GM10266 (cell line): ENCODE results near the gene CLDND2.

Experiments
- DNase-seq: peaks from one replicate; pipeline ENCODE4 v3.0.0; 2012; ENCODE audit errors: extremely low spot score
- TF ChIP-seq, protein P1 (sequence below): IDR thresholded peaks from 2 replicates; pipeline ENCODE4 v1.5.1; 2012; ENCODE audit warnings: mild to moderate bottlenecking, low read depth; ENCODE audit not compliant: control insufficient read depth, insufficient read depth; ENCODE audit errors: missing control alignments

Gene CLDND2

DNA sequence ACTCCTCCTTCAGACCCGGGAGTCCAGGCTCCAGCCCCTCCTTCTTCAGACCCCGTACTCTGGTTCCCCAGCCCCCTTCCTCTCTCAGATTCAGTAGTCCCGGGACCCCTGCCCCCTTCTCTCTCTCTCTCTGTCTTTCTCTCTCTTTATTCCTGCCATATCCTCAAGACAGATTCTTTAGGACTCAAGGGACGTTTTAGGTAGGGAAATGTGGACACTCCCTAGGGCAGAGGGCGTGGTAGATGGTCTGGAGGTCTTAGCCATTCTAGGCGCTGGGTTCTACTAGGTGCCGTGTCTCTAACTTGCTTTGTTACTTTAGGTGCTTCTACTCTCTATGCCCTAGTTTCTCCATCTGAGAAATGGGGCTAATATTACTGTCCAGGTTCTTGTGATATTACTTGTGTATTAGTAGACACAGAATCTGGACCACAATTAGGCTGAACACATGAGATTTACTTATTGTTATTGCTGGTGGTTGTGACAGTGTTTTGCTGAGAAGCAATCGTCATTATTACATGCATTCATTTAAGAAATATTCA is 22.3 kb upstream of the CLDND2 start:
- no peak for DNase-seq
- TF ChIP-seq, protein P1, sequence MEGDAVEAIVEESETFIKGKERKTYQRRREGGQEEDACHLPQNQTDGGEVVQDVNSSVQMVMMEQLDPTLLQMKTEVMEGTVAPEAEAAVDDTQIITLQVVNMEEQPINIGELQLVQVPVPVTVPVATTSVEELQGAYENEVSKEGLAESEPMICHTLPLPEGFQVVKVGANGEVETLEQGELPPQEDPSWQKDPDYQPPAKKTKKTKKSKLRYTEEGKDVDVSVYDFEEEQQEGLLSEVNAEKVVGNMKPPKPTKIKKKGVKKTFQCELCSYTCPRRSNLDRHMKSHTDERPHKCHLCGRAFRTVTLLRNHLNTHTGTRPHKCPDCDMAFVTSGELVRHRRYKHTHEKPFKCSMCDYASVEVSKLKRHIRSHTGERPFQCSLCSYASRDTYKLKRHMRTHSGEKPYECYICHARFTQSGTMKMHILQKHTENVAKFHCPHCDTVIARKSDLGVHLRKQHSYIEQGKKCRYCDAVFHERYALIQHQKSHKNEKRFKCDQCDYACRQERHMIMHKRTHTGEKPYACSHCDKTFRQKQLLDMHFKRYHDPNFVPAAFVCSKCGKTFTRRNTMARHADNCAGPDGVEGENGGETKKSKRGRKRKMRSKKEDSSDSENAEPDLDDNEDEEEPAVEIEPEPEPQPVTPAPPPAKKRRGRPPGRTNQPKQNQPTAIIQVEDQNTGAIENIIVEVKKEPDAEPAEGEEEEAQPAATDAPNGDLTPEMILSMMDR = no peak

DNA sequence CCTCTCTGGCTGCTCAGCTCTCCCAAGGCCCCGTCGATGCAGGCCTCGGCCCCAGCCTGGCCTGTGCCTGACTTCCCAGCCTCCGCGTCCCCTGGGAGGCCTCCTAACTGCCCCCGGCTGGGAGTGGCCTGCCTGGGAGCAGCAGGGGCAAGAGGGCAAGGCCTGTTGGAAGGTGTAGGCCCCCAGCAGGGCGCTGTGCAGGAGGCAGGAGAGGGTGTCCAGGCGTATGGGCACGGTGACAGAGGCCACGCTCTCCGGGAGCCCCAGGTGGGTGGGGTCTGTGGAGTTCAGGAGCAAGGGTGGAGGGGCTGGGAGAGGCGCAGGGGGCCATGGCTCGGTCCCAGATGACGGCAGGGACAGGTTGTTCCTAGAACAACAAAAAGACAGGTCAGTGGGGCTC is 20.3 kb upstream of the CLDND2 start:
- no peak for DNase-seq
- TF ChIP-seq, protein P1 = no peak

DNA sequence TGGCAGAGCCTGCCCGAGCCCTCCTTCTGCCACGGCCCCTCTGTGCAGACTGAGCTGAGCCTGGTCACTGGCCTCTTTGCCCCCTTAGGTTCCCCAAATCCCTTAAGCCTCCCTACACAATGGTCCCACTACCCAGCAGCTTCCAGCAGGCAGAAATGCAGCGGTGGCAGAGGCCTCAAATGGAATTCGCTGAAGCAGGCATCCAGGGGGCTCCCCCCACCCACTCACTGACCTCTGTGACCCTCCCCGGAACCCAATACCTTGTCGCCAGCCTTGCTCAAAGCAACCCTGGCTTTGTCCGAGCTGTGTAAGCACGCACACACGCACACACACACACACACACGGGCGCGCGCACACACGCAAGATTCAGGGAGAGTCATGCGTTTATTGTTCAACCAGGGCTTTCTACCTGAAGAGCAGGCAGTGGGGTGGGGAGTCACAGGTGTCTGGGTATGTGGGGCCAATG is 19.2 kb upstream of the CLDND2 start, which contains the start of gene LIM2:
LIM2 (minus strand) TSS at position 51 of the 466 bp plus-strand sequence. CDS start 531 bp downstream, outside the sequence.
- TF ChIP-seq, protein P1 = no peak
- no peak for DNase-seq

DNA sequence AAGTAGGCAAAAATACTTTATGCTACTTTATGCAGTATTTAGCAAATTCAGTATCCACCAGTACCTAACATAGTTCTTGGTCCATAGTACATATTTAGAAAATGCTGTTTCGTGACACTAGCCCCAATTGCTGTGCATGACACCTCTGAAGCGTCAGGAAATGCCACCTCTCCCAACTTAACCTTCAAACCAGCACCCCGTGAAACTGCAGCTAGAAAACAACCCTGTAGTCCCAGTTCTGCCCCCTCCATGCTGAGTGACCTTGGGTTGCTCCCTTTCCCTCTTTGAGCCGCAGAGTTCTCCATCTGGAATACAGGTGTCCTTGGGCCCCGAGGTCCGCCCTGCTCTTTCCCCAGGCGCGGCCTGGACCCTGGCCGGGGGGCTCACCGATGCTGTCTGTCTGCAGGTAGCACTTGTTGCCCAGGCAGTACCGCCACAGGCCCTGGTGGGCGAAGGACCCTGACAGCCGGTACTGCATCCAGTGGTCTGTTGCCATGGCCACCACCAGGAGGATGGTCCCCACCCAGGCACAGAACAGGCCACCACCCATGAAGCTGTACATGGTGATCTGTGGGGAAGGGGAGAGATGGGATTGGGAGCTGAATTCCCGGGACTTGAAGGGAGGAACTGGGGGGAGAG is 18.2 kb upstream of the CLDND2 start:
- no peak for DNase-seq
- TF ChIP-seq, protein P1 = no peak

DNA sequence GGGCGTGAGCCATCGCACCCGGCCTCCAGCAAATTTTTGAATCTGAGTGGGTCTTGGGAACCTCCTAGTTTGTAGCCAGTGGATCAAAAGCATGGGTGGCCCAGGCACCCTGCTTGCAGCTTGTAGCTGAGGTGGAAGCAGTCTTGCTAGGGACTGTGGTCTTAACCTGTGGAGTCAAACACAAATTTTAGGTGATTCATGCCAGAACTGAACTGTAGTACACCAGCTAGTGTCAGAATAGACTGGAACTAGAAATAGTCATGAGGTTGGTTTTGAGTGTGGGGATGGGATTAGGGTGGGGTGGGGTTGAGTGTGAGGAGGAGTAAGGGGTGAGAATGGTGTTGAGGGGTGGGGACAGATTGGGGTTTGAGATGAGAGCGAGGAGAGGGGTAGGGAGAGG is 13.2 kb upstream of the CLDND2 start:
- no peak for DNase-seq
- TF ChIP-seq, protein P1 = no peak

DNA sequence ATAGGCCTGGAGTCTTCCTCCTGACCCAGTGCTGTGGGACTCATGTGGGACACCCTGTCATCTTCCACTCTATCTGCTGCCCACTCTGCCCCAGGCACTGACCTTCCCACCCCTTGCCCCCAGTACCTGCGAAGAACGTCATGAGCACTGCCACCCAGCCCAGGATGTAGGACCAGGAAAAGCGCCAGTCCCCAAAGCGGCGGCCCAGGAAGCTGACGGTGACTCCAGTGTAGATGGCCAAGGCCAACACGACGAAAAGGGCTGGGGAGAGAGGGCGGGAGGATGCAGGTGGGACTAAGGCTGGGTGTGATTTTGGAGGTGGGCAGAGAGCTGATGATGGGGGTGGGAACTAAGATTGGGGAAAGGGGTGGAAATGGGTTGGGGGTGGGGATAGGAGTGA is 11.6 kb upstream of the CLDND2 start:
- TF ChIP-seq, protein P1 = no peak
- DNase-seq = no peak

DNA sequence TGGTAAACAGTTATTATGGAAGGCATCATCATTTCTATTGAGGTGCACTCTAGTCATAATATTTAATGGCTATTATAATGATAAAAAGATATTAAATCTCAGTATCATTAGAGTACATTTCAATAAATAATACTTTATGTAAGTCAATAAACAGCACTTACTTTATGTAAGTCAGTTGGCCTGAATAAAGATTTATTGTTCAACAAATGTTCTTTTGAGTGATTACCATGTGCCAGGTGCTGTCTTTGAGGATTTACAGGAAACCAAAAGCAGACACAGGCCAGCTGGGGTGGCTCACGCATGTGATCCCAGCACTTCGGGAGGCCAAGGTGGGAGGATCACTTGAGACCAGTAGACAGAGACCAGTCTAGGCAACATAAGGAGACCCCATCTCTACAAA is 8.6 kb upstream of the CLDND2 start:
- TF ChIP-seq, protein P1 = no peak
- no peak for DNase-seq
